KMS-11 (cell line): ENCODE data around the gene HSD17B13.
"Not testable (repeated sequence)": the region's sequence is repeated elsewhere in the genome, so short reads cannot be mapped to it uniquely, and the experiment has no call there.

Source experiments
- H2AFZ ChIP-seq: fragments of 200-600 bp; sonication (generic); 2 replicates; pipeline ENCODE4 v1.6.1; 2016; ENCODE audit warnings: antibody characterized with exemption, mixed run types, low read depth
- H3K27ac ChIP-seq: fragments of 200-600 bp; sonication (generic); 2 replicates; pipeline ENCODE4 v1.6.1; 2016; ENCODE audit warnings: mild to moderate bottlenecking, mixed run types
- H3K27me3 ChIP-seq: fragments of 200-600 bp; sonication (generic); 2 replicates; pipeline ENCODE4 v1.6.1; 2017; ENCODE audit warnings: mild to moderate bottlenecking, low read depth, mixed run types, moderate library complexity; ENCODE audit not compliant: insufficient read depth
- H3K36me3 ChIP-seq: fragments of 200-600 bp; sonication (generic); 2 replicates; pipeline ENCODE4 v1.6.1; 2017; ENCODE audit warnings: mild to moderate bottlenecking, mixed run types; ENCODE audit not compliant: insufficient read depth
- H3K4me1 ChIP-seq: fragments of 200-600 bp; sonication (generic); 2 replicates; pipeline ENCODE4 v1.6.1; 2016; ENCODE audit warnings: mild to moderate bottlenecking, low read depth, mixed run types; ENCODE audit not compliant: poor library complexity, severe bottlenecking
- H3K4me2 ChIP-seq: fragments of 200-600 bp; sonication (generic); 2 replicates; pipeline ENCODE4 v1.7.0; 2016; ENCODE audit warnings: mild to moderate bottlenecking, mixed run types
- H3K4me3 ChIP-seq: fragments of 200-600 bp; sonication (generic); IDR thresholded peaks from 2 replicates; pipeline ENCODE4 v1.6.1; 2017; ENCODE audit warnings: low read depth, low read length, mixed read lengths; ENCODE audit not compliant: insufficient read depth
- H3K79me2 ChIP-seq: fragments of 200-600 bp; sonication (generic); 2 replicates; pipeline ENCODE4 v1.6.1; 2016; ENCODE audit warnings: low read depth, mixed run types; ENCODE audit not compliant: insufficient read depth
- H3K9ac ChIP-seq: fragments of 200-600 bp; sonication (generic); 2 replicates; pipeline ENCODE4 v1.6.1; 2016; ENCODE audit warnings: mild to moderate bottlenecking, mixed run types
- H4K20me1 ChIP-seq: fragments of 200-600 bp; sonication (generic); 2 replicates; pipeline ENCODE4 v1.6.1; 2016; ENCODE audit warnings: mild to moderate bottlenecking, mixed run types; ENCODE audit not compliant: insufficient read depth
- CTCF ChIP-seq: fragments of 200-600 bp; sonication (generic); conservative IDR thresholded peaks from 2 replicates; pipeline ENCODE4 v1.6.1; 2017; ENCODE audit warnings: low read depth, mild to moderate bottlenecking, antibody characterized with exemption, low read length, moderate library complexity, mixed read lengths

The HSD17B13 gene

GRCh38 chr4:87298362-87298761 is 24.3 kb downstream of the HSD17B13 start:
- no peaks in the 10 kb centered on the region for H3K79me2 ChIP-seq
- no peaks in the 10 kb centered on the region for H3K27me3 ChIP-seq
- H3K9ac ChIP-seq: no peak overlapping the region
- no peak overlapping the region for H2AFZ ChIP-seq
- no peak overlapping the region for H3K27ac ChIP-seq
- H3K4me2 ChIP-seq: no peak overlapping the region
- no peaks in the 10 kb centered on the region for H3K36me3 ChIP-seq
- TF ChIP-seq CTCF: no peak
- H3K4me3 ChIP-seq: no peak overlapping the region
- no peaks in the 10 kb centered on the region for H3K4me1 ChIP-seq
- H4K20me1 ChIP-seq: no peaks in the 10 kb centered on the region

DNA sequence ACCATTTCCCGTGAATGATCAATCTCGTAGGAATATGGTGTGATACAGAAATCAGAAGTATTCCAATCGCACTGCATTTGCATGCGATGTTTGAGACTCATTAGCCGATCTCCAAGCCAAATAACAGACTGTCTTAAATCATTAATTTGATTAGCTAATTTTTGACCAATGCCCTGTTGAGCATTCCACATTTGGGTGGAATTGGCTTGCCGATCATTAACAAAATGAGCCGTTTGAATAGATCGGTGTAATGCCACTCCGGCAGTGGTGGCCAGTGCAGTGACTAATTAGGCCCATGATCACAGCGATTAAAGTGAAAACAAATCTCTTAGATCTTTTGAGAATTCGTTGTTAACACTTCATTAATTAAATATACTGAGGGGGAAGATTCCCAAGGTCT is 27.8 kb downstream of the HSD17B13 start:
- H3K27ac ChIP-seq, H3K79me2 ChIP-seq, H3K4me2 ChIP-seq, H3K4me1 ChIP-seq, H3K27me3 ChIP-seq, H3K4me3 ChIP-seq, H3K9ac ChIP-seq, H3K36me3 ChIP-seq, H2AFZ ChIP-seq, H4K20me1 ChIP-seq: not testable (repeated sequence)

GRCh38 chr4:87293889-87294288 is 28.8 kb downstream of the HSD17B13 start:
- not testable (repeated sequence) for H3K79me2 ChIP-seq, H2AFZ ChIP-seq, H3K36me3 ChIP-seq, H3K27ac ChIP-seq, H3K4me3 ChIP-seq, H3K4me1 ChIP-seq, H3K4me2 ChIP-seq, H3K9ac ChIP-seq, H4K20me1 ChIP-seq, H3K27me3 ChIP-seq

DNA sequence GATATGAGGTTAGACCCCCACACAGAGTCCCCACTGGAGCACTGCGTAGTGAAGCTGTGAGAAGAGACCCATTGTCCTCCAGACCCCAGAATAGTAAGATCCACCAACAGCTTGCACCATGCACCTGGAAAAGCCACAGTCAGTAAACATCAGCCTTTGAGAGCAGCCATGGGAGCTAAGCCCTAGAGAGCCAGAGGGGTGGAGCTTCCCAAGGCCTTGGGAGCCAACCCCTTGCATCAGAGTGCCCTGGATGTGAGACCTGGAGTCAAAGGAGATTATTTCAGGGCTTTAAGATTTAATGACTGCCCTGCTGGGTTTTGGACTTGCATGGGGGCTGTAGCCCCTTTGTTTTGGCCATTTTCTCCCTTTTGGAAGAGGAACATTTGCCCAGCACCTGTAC is 35.7 kb downstream of the HSD17B13 start:
- Histone ChIP-seq H2AFZ (no peak overlapping the region), H3K36me3 (no peaks in the 10 kb centered on the region), H3K4me1 (no peaks in the 10 kb centered on the region), H4K20me1 (no peaks in the 10 kb centered on the region), H3K27me3 (no peaks in the 10 kb centered on the region), H3K27ac (no peak overlapping the region), H3K4me2 (no peak overlapping the region), H3K4me3 (no peak overlapping the region), H3K79me2 (no peaks in the 10 kb centered on the region), H3K9ac (no peak overlapping the region)
- no peak for TF ChIP-seq CTCF

GRCh38 chr4:87284268-87284667 is 38.4 kb downstream of the HSD17B13 start:
- H3K79me2 ChIP-seq, H3K4me1 ChIP-seq, H3K4me2 ChIP-seq, H2AFZ ChIP-seq, H4K20me1 ChIP-seq, H3K36me3 ChIP-seq, H3K4me3 ChIP-seq, H3K9ac ChIP-seq, H3K27ac ChIP-seq, H3K27me3 ChIP-seq: not testable (repeated sequence)

DNA sequence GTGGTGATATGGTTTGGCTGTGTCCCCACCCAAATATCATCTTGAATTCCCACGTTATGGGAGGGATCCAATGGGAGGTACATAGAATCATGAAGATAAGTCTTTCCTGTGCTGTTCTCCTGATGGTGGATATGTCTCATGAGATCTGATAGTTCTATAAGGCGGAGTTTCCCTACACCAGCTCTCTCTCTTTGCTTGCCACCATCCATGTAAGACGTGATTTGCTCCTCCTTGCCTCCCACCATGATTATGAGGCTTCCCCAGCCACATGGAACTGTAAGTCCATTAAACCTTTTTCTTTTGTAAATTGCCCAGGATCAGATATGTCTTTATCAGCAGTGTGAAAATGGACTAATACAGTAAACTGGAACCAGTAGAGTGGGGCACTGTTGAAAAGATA is 39.5 kb downstream of the HSD17B13 start:
- Histone ChIP-seq H3K9ac (no peak overlapping the region), H4K20me1 (no peaks in the 10 kb centered on the region), H3K4me2 (no peak overlapping the region), H3K36me3 (no peaks in the 10 kb centered on the region), H3K27ac (no peak overlapping the region), H3K4me3 (no peak overlapping the region), H2AFZ (no peak overlapping the region), H3K79me2 (no peaks in the 10 kb centered on the region), H3K27me3 (no peaks in the 10 kb centered on the region), H3K4me1 (no peaks in the 10 kb centered on the region)
- no peak for TF ChIP-seq CTCF
